HEK293T (cell line): ENCODE measurements around the gene NCF4.

Experiments
- CTCF ChIA-PET: fragments of 350-600 bp; formaldehyde crosslinking; extraction: SDS; loops from one replicate; lab custom pipeline; 2021; ENCODE audit warnings: antibody characterized with exemption, inconsistent platforms; lab: Yijun Ruan, JAX
- POLR2A ChIA-PET: fragments of 350-600 bp; formaldehyde crosslinking; extraction: SDS; loops from one replicate; lab custom pipeline; 2020; ENCODE audit warnings: antibody characterized with exemption, inconsistent platforms; lab: Yijun Ruan, JAX
- DNase-seq: peaks from one replicate; pipeline ENCODE4 v3.0.0; 2012; ENCODE audit warnings: mixed read lengths; ENCODE audit errors: extremely low spot score
- ARNT ChIP-seq: fragments of 450-650 bp; IDR thresholded peaks from 2 replicates; pipeline ENCODE4 v1.6.1; 2017; ENCODE audit warnings: mild to moderate bottlenecking
- BHLHE40 ChIP-seq: fragments of 450-650 bp; IDR thresholded peaks from 2 replicates; pipeline ENCODE4 v1.6.1; 2016; ENCODE audit warnings: mild to moderate bottlenecking, moderate library complexity, borderline replicate concordance
- CTBP1 ChIP-seq: fragments of 450-650 bp; IDR thresholded peaks from 2 replicates; pipeline ENCODE4 v1.6.1; 2016; ENCODE audit warnings: borderline replicate concordance
- ELF4 ChIP-seq: fragments of 450-650 bp; IDR thresholded peaks from 2 replicates; pipeline ENCODE4 v1.6.1; 2017; ENCODE audit warnings: antibody characterized with exemption
- FOXA1 ChIP-seq: fragments of 450-650 bp; IDR thresholded peaks from 2 replicates; pipeline ENCODE4 v1.6.1; 2016; ENCODE audit warnings: mild to moderate bottlenecking
- FOXK2 ChIP-seq: fragments of 450-650 bp; IDR thresholded peaks from 2 replicates; pipeline ENCODE4 v1.6.1; 2016; ENCODE audit warnings: mild to moderate bottlenecking
- FOXM1 ChIP-seq: fragments of 450-650 bp; IDR thresholded peaks from 2 replicates; pipeline ENCODE4 v1.6.1; 2017; ENCODE audit warnings: mild to moderate bottlenecking, borderline replicate concordance
- HDGF ChIP-seq: fragments of 450-650 bp; IDR thresholded peaks from 2 replicates; pipeline ENCODE4 v1.6.1; 2017; ENCODE audit warnings: antibody characterized with exemption, borderline replicate concordance
- L3MBTL2 ChIP-seq: fragments of 450-650 bp; conservative IDR thresholded peaks from 2 replicates; pipeline ENCODE4 v1.6.1; 2016; ENCODE audit warnings: mild to moderate bottlenecking
- LEF1 ChIP-seq: fragments of 450-650 bp; IDR thresholded peaks from 2 replicates; pipeline ENCODE4 v1.6.1; 2017; ENCODE audit warnings: mild to moderate bottlenecking, borderline replicate concordance
- NFRKB ChIP-seq: fragments of 450-650 bp; IDR thresholded peaks from 2 replicates; pipeline ENCODE4 v1.6.1; 2016; ENCODE audit warnings: mild to moderate bottlenecking, moderate library complexity
- PKNOX1 ChIP-seq: fragments of 450-650 bp; IDR thresholded peaks from 2 replicates; pipeline ENCODE4 v1.6.1; 2016
- SP1 ChIP-seq: fragments of 450-650 bp; IDR thresholded peaks from 2 replicates; pipeline ENCODE4 v1.6.1; 2017
- SUZ12 ChIP-seq: fragments of 450-650 bp; IDR thresholded peaks from 2 replicates; pipeline ENCODE4 v1.6.1; 2016; ENCODE audit warnings: mild to moderate bottlenecking
- TARDBP ChIP-seq: fragments of 450-650 bp; IDR thresholded peaks from 2 replicates; pipeline ENCODE4 v1.6.1; 2016
- ZNF384 ChIP-seq: fragments of 450-650 bp; IDR thresholded peaks from 2 replicates; pipeline ENCODE4 v1.6.1; 2016

NCF4 gene

GRCh38 chr22:36900880-36901279, 40.1 kb downstream of the NCF4 start:
- POLR2A ChIA-PET = no interaction called here
- CTCF ChIA-PET = no interaction called here
- DNase-seq = no peak
- TF ChIP-seq PKNOX1 = no peak
- TF ChIP-seq ARNT = no peak
- TF ChIP-seq NFRKB = no peak

GRCh38 chr22:36901411-36902142, 40.8 kb downstream of the NCF4 start:
- POLR2A ChIA-PET = interaction anchor here (0.7 kb wide), 1 partner anchor 1087 kb away, joined by 3 read pairs; no protein-coding TSS in a partner anchor
- CTCF ChIA-PET = no interaction called here
- TF ChIP-seq LEF1 = no peak
- no peak for TF ChIP-seq PKNOX1
- no peak for TF ChIP-seq ZNF384
- no peak for TF ChIP-seq NFRKB
- no peak for DNase-seq

GRCh38 chr22:36902143-36902926, 41.5 kb downstream of the NCF4 start:
- no peak for DNase-seq
- no peak for TF ChIP-seq BHLHE40
- no peak for TF ChIP-seq HDGF
- no peak for TF ChIP-seq FOXM1
- TF ChIP-seq ARNT = no peak
- no peak for TF ChIP-seq SP1
- no peak for TF ChIP-seq TARDBP
- no peak for TF ChIP-seq LEF1
- no peak for TF ChIP-seq ZNF384
- TF ChIP-seq CTBP1 = no peak
- no peak for TF ChIP-seq SUZ12
- no peak for TF ChIP-seq PKNOX1
- TF ChIP-seq NFRKB = no peak
- no peak for TF ChIP-seq FOXA1
- TF ChIP-seq L3MBTL2 = no peak
- TF ChIP-seq ELF4 = no peak
- POLR2A ChIA-PET = interaction anchor here (0.7 kb wide), 1 partner anchor 1088 kb away, joined by 3 read pairs; no protein-coding TSS in a partner anchor
- CTCF ChIA-PET = no interaction called here

- ChIA-PET POLR2A (no interaction called here), CTCF (interaction anchor here (1.2 kb wide), 1 partner anchor 80 kb away, joined by 4 read pairs; no protein-coding TSS in a partner anchor)
- no peak for DNase-seq
- no peak for TF ChIP-seq FOXM1
- TF ChIP-seq ARNT = no peak
- no peak for TF ChIP-seq LEF1
- TF ChIP-seq BHLHE40 = no peak
- TF ChIP-seq ELF4 = no peak
- TF ChIP-seq ZNF384 = no peak
- no peak for TF ChIP-seq TARDBP
- TF ChIP-seq NFRKB = no peak
- TF ChIP-seq L3MBTL2 = no peak
- TF ChIP-seq SUZ12 = no peak
- no peak for TF ChIP-seq HDGF
- TF ChIP-seq FOXA1 = no peak
These were observed 43.6 kb downstream of the NCF4 start for GRCh38 chr22:36904260-36904880.

GRCh38 chr22:36907253-36908195, 46.7 kb downstream of the NCF4 start:
- ChIA-PET CTCF (interaction anchor here (0.6 kb wide), 1 partner anchor 259 kb away, joined by 6 read pairs; no protein-coding TSS in a partner anchor), POLR2A (no interaction called here)
- no peak for DNase-seq
- TF ChIP-seq FOXA1 (no peak), ELF4 (no peak), L3MBTL2 (no peak), HDGF (no peak), ARNT (no peak), ZNF384 (no peak), CTBP1 (no peak), LEF1 (no peak), FOXM1 (no peak), NFRKB (no peak), SP1 (no peak), FOXK2 (no peak), PKNOX1 (no peak), TARDBP (no peak), SUZ12 (no peak), BHLHE40 (no peak)
